ENCODE measurements around the gene FBXO48.
"Not testable (repeated sequence)": the region's sequence is repeated elsewhere in the genome, so short reads cannot be mapped to it uniquely, and the experiment has no call there.

Gene FBXO48

GRCh38 chr2:68467077-68467960 lies at the start of gene FBXO48, which contains the start of gene APLF:
TSS of gene FBXO48 (minus strand) at chr2:68467294. CDS start at chr2:68465145, 2,149 bp downstream.
TSS of gene APLF (plus strand) at chr2:68467585. CDS start at chr2:68467732, 147 bp downstream.
- DNase-seq: peak; percentile 99

GRCh38 chr2:68516051-68516955 lies 49.2 kb upstream of the FBXO48 start:
- no peak for DNase-seq

- DNase-seq: no peak
Measured at GRCh38 chr2:68514316-68514929, 47.3 kb upstream of the FBXO48 start.

GRCh38 chr2:68512966-68513365 lies 45.9 kb upstream of the FBXO48 start:
- DNase-seq: no peak

- no peak for DNase-seq
Measured at GRCh38 chr2:68512326-68512725, 45.2 kb upstream of the FBXO48 start.

- DNase-seq: no peak
Measured at GRCh38 chr2:68506170-68506569, 39.1 kb upstream of the FBXO48 start.

- no peak for DNase-seq
Measured at GRCh38 chr2:68505603-68506159, 38.6 kb upstream of the FBXO48 start.

- DNase-seq: no peak
Measured at GRCh38 chr2:68501768-68502167, 34.7 kb upstream of the FBXO48 start.

GRCh38 chr2:68500649-68501048 lies 33.6 kb upstream of the FBXO48 start:
- no peak for DNase-seq

GRCh38 chr2:68499133-68499532 lies 32.0 kb upstream of the FBXO48 start:
- DNase-seq: no peak

- DNase-seq: no peak
Measured at GRCh38 chr2:68491582-68491981, 24.5 kb upstream of the FBXO48 start.

- no peak for DNase-seq
Measured at GRCh38 chr2:68489282-68489681, 22.2 kb upstream of the FBXO48 start.

- not testable (repeated sequence) for DNase-seq
Measured at GRCh38 chr2:68488605-68489004, 21.5 kb upstream of the FBXO48 start.

- peak; percentile 44 for DNase-seq
Measured at GRCh38 chr2:68487773-68488355, 20.8 kb upstream of the FBXO48 start.

- DNase-seq: no peak
Measured at GRCh38 chr2:68483011-68483410, 15.9 kb upstream of the FBXO48 start.

- no peak for DNase-seq
Measured at GRCh38 chr2:68482296-68482820, 15.3 kb upstream of the FBXO48 start.

GRCh38 chr2:68478688-68479087 lies 11.6 kb upstream of the FBXO48 start:
- DNase-seq: peak; percentile 18

GRCh38 chr2:68476454-68476853 lies 9.4 kb upstream of the FBXO48 start:
- no peak for DNase-seq

- DNase-seq: no peak
Measured at GRCh38 chr2:68475576-68475975, 8.5 kb upstream of the FBXO48 start.

- DNase-seq: no peak
Measured at GRCh38 chr2:68475110-68475509, 8.0 kb upstream of the FBXO48 start.

GRCh38 chr2:68472796-68473414 lies 5.8 kb upstream of the FBXO48 start:
- no peak for DNase-seq

GRCh38 chr2:68471385-68471784 lies 4.3 kb upstream of the FBXO48 start:
- no peak for DNase-seq

Data from eye (tissue), 1 donor.